ENCODE measurements around the gene NRXN2.

Gene NRXN2

GRCh38 chr11:64723117-64723906 lies at the start of gene NRXN2:
NRXN2 (minus strand) TSS chr11:64723197; CDS start chr11:64713699, 9,498 bp downstream.
- H3K4me3 ChIP-seq (ENCODE audit: low read depth, low read length), result peak within 1 kb of the TSS; percentile 37

- no peak overlapping the region for H3K4me3 ChIP-seq (ENCODE audit: low read depth, low read length)
These were observed 49.5 kb upstream of the NRXN2 start for GRCh38 chr11:64772303-64773018.

GRCh38 chr11:64771861-64772260 lies 48.9 kb upstream of the NRXN2 start:
- no peak overlapping the region for H3K4me3 ChIP-seq (ENCODE audit: low read depth, low read length)

DNA sequence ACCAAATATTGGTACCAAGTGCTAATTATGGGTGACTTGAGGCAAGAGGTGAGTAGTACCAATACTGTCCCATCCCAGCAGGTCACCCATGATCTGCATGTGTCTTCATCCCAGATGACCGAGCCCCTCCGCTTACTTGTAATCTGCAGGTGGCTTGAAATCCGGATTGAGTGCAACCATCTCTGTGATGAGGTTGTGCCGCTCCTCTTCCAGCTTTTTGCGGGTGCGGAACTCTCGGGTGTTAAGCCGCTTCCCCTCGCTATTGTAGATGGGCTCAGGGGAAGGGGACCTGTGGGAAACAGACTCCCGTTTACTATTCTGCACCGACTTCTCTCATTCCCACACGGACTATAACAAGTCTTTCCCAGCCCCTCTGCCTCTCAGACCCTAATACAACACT lies 47.1 kb upstream of the NRXN2 start:
- H3K4me3 ChIP-seq (ENCODE audit: low read depth, low read length), result no peak overlapping the region

DNA sequence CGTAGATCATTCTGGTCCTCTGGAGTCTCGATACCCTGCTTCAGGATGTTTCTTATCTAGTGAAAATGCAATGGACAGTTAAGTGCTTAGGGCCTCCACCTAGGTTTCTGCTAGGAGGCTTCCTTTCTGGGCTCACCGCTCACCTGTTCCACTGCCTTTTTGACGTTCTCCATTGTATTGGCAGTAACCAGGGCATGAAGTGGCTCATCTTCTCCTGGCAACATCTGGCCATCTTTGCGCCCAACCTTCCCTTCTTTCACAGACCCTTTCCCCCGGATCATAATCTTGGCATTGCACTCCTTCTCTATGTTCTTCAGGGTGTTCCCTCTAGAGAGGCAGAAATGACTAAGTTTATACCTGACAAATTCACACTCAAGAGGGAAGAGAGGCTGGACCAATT lies 46.3 kb upstream of the NRXN2 start:
- no peak overlapping the region for H3K4me3 ChIP-seq (ENCODE audit: low read depth, low read length)

- no peak overlapping the region for H3K4me3 ChIP-seq (ENCODE audit: low read depth, low read length)
These were observed 45.3 kb upstream of the NRXN2 start for GRCh38 chr11:64768300-64768694.

DNA sequence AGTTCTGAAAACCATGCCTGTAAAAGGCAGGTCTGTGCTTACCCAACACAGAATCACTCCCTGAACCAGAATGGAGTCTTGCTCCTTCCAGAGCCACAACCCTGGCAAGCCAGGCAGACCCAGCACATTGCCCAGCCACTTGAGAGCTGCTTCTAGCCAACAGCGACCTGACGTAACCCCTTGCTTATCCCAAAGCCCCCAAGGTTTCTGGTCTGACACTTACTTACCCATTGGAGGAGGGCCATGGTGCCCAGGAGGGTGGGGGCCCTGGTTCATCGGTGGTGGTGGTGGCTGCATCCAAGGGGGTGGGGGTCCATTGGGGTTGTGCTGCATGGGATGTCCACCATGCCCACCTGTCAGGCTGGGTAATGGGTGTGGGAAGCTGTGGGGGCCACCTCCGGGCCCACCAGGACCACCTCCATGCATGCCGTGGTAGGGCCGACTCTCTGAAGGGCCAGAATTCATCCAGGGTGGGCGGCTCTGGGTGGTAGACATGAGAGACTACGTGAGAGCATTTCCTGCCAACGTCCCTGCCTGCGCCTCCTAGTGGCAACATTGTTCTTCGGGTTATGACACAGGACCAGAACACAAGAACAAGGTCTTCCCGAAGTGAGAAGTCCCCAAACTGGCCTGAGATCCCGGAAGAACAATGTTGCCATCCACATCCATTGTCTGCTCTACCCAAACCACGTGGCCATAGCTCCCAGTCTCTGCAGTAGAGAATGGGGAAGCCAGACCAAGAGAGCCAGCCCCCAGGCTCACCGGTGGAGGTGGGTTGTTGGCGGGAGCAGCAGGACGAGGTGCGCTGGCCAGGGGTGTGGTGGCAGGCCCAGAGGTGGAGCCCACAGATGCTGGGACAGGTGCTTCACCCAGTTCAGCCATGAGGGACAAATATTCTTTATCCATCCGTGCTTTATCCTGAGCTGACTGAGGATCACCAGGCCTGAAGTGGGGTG lies 44.6 kb upstream of the NRXN2 start:
- H3K4me3 ChIP-seq (ENCODE audit: low read depth, low read length), result no peak overlapping the region

DNA sequence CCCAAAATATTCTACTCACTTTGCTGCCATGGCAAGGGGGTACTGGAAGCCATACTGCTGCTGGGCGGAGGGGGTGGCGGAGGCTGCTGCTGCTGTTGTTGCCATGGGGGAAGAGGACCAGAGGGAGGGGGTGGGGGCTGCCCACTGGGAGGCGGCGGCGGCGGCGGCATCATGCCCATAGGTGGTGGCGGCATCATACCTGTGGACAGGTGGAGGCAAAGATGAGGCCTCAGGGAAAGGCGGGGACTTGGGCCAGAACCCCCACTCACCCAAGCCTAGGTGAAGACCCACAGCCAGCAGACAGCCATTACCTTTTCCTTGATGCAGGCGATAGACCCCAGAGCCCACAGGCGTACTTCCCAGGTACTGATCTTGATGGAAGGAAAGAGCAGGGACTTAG lies 43.9 kb upstream of the NRXN2 start:
- H3K4me3 ChIP-seq (ENCODE audit: low read depth, low read length), result no peak overlapping the region

GRCh38 chr11:64765851-64766665 lies 43.1 kb upstream of the NRXN2 start:
- H3K4me3 ChIP-seq (ENCODE audit: low read depth, low read length), result no peak overlapping the region

GRCh38 chr11:64765291-64765850 lies 42.4 kb upstream of the NRXN2 start:
- H3K4me3 ChIP-seq (ENCODE audit: low read depth, low read length), result no peak overlapping the region

DNA sequence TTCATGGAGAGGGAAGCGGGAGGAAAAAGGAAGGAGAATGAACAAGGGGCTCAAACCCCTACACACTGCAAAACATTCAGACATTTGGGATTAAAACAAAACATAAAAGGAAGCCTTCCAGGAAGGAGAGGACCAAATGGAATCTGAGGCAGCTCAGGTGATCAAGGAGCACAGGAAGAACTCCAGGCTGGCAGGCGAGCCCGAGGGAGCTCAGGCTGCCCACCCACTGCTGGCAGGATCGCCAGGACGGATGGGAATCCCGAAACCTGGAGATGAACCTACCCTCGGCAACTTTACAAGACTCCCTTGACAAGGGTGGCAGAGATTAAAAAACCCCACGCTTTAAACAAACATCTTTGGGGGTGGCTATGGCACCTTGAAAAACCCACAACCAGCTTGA lies 41.8 kb upstream of the NRXN2 start:
- no peak overlapping the region for H3K4me3 ChIP-seq (ENCODE audit: low read depth, low read length)

DNA sequence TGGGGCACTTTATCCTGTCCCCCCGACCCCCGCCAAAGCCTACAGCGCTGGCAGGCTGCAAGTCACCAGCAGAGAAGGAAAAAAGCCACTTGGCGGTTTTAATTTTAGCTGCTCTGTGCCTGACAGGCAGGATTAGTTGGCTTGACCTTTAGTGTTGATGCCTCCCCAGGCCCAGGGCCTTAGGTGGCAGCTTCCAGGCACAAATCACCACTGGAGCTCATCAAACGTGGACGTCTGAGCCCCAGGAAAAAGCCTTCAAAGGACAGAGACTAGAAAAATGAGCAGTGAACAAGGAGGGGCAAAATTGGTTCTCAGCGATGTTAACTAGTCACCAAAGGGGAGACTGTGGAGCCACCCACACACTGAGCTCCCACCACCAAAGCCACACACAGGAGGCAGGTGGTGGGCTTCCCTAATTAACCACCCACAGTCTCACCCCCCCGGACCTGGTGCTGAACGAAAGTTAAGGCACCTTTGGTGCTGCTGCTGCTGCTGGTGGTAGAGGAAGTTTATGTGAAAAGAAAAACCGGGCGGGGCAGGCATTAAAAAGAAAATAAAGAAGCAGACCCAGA lies 41.1 kb upstream of the NRXN2 start:
- no peak overlapping the region for H3K4me3 ChIP-seq (ENCODE audit: low read depth, low read length)

- H3K4me3 ChIP-seq (ENCODE audit: low read depth, low read length), result no peak overlapping the region
These were observed 40.6 kb upstream of the NRXN2 start for GRCh38 chr11:64763526-64764039.

GRCh38 chr11:64762674-64763525 lies 39.9 kb upstream of the NRXN2 start:
- H3K4me3 ChIP-seq (ENCODE audit: low read depth, low read length), result no peak overlapping the region

- no peak overlapping the region for H3K4me3 ChIP-seq (ENCODE audit: low read depth, low read length)
These were observed 39.3 kb upstream of the NRXN2 start for GRCh38 chr11:64762277-64762673.

GRCh38 chr11:64760759-64761420 lies 37.9 kb upstream of the NRXN2 start:
- no peak overlapping the region for H3K4me3 ChIP-seq (ENCODE audit: low read depth, low read length)

GRCh38 chr11:64759722-64760719 lies 37.0 kb upstream of the NRXN2 start, which contains the start of gene PYGM:
PYGM (minus strand) TSS chr11:64759974; CDS start chr11:64759898, 76 bp downstream.
- H3K4me3 ChIP-seq (ENCODE audit: low read depth, low read length), result no peak within 1 kb of the TSS

Measured in iPS-11a (cell line).